HG02588 (cell line): ENCODE measurements around the gene JARID2.

Experiments used
- ATAC-seq: cut with Tn5 transposase; IDR thresholded peaks from one replicate; pipeline ENCODE4 v1.9.1; 2021; ENCODE audit warnings: mild to moderate bottlenecking, moderate library complexity; ENCODE audit not compliant: unreplicated experiment

Gene JARID2

DNA sequence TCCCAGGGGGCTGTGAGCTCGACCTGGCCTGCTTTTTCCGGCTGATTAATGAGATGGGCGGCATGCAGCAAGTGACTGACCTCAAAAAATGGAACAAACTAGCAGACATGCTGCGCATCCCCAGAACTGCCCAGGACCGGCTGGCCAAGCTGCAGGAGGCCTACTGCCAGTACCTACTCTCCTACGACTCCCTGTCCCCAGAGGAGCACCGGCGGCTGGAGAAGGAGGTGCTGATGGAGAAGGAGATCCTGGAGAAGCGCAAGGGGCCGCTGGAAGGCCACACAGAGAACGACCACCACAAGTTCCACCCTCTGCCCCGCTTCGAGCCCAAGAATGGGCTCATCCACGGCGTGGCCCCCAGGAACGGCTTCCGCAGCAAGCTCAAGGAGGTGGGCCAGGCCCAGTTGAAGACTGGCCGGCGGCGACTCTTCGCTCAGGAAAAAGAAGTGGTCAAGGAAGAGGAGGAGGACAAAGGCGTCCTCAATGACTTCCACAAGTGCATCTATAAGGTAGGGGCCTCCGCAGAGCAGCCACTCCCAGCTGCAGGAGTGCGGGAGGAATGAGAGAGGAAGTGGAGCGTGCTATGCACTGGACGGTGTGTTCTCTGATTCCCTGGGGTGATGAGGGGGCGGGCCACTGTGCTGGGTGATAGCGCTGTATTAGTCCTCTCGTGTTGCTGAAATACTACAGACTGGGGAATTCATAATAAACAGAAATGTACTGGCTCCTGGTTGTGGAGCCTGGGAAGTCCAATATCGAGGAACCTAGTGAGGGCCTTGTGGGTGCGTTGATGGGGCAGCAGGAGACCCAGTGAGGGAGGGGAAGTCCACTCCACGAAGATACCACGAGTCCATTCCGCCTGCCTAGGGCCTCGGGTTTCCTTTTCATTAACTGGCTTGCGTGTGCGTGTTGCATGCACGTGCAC, 255.3 kb downstream of the JARID2 start:
- no peak for ATAC-seq

DNA sequence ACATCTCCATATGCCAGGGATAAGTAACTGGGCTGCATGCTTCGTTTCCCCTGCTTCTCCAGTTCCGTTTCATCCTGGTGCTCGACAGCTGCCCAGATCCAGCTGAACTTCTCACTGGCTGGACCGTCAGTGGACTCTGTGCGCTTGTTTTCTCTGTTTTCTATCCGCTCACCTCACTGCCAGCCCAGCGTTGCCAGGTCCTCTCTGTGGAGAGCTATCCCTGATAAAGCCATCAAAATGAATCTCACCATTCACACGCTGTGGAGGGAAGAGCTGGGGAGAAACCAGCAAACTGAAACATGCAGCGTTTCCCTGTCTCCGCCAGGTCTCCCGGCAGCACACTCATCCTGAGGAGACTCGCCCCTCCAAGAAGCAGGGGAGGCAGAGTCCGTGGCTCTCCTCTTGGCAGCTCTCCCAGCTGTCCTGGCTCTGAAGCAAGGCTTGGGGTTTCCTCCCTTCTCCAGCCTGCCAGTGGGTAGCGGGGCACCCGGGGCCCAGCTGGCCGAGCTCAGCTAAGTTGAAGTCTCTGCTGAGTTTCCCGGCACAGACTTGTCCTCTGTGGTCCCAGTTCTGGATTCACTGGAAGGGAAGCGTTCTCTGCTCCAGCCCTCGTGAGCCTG, 256.1 kb downstream of the JARID2 start:
- ATAC-seq, result no peak

DNA sequence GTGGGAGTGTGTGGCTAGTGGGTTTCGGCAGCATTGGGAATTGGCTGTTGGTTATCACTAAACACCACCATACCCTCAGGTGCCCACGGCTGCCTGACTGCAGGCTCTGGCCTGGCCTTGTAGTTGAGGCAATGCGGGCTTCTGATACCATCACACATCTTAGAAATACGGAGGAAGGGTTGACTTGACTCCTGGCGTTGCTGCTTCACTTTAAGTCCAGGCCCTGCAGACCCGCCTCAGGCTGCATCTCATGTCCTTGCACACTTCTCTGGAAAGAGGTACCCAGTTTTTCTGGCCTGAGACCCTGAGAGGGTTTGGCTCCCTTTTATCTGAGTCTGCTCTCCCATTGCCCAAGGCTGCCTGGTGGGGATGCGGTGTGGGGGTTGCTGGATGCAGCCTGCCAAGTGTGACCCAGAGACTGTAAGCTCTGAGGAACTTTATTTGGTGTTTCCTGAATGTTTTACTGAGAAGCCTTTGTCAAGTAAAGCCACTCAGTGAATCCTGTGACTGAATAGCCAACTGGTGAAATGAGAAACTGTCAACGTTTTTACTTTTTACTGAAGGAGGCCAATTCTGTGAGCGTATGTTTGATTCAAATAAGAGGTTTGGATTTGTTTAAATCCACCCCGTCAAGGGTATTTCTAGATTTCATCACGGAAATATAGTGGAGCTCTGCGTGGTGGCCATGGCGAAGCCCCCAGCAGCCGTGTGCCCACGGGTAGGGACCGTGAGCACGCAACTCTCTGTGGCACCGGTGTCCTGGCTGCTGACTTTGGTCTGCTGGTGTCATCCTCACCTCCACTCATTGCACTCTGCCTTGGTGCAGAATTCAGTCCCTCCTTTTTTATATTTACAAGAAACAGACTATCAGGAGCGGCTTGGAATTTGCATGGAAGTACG, 256.8 kb downstream of the JARID2 start:
- no peak for ATAC-seq

DNA sequence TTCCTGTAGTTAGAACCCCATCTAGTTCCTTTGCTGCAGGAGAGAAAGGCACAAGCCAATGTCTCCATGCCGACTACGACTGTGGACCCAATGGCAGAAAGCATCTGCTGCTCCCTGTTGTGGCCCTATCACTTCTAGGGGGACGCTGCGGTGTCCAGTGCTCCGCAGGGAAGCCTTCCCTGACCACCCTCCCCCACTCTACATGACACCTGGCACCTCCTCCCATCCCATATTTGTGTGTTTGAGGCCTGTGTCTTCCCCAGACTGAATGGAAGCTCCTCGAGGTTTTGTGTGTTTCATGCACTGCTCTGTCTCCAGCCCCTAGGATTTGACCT, 257.4 kb downstream of the JARID2 start:
- no peak for ATAC-seq

DNA sequence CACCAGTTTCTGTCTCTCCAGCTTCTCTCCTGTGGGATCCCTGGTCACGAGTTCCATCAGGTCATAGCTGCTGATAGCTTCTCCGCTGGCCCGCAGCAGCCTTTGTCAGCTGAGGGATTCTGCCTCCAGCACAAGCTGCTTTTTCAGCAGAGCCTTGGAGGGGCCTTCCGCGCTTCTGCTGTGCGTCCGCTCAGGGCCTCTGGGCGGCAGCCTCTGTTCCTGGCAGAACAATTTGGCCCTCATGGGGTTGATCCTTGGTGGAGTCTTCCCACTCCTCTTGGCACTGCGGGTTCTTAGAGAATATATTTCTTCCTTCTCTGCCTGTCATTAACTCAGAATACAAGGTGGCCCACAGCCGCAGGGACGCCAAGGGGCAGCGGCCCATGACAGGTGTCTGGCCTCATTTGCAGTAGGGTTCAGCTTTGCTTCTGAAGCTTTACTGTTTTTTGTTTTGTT, 258.2 kb downstream of the JARID2 start:
- no peak for ATAC-seq

DNA sequence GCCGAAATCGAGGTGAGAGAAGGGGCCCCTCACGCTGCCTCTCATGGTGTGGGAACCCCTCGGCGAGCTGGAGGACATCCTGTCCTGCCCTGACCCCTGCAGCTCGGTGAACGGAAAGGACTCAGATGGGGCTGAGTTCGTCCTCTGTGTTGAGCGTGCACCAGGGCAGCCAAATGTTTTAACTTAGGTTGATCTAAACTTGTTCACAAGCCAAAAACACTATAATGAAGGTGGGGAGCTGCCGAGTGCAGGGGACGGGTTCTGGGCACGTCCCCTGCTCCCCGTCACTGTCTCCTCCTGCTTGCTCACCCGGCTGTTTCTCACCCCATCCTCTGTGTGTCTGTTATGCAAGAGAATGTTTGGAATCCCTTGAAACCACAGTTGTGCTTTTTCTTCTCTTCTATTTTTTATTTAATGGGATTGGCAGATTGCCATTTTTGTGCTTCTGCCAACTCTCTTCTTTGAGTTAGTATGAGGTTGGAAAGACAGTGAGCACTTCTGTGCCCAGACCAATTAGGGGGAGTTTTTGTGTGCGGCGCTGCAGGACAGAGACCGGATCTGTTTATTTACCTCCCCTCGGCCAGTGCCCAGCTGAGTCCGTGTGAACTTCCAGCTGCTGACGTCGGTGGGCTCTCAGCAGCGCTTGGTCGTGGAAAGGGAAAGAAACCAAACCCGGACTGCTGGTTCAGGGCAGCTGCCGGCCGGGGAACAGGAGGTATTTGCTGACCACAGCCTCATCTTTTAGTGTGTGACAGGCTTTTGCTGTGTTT, 258.9 kb downstream of the JARID2 start:
- ATAC-seq, result no peak

DNA sequence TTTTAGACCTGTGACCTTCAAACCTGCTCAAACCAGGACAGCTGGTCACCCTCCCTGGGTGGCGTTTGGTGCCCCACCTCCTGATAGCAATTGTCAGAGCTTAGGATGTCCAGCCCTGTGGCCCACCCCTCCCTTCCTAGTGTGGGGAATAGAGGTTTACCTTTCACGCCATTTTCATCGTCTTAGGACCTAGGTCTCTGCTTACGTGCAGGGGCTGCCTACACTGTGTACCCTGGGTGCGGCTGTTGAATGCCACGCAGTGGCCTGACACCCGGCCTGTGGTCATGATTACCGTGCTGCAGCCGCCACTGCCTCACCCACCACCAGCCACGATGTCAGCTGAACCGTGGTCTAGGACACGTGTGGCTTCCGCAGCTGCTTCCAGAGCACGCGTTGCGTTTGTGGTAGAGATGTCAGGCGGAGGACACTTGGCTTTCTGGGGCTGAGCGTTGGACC, 259.6 kb downstream of the JARID2 start:
- no peak for ATAC-seq

DNA sequence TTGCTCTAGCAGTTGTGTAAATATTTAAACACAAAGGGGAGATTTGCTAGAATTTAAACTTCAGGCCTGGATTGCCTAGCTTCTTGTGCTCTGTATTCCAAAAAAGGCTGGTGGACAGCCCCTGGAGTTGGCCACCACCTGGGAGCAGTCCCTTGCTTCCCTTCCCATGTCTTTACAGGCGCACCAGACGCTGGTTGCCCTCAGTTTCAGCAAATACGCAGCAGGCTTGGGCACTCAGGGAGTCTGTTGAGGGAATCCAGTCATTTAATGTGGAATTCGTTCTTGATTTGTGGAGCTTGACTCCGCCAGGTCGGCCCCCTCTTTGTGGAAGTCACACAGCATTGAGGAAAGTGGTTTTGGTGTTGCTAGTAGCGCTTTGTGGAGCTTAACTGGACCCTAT, 260.2 kb downstream of the JARID2 start:
- no peak for ATAC-seq

DNA sequence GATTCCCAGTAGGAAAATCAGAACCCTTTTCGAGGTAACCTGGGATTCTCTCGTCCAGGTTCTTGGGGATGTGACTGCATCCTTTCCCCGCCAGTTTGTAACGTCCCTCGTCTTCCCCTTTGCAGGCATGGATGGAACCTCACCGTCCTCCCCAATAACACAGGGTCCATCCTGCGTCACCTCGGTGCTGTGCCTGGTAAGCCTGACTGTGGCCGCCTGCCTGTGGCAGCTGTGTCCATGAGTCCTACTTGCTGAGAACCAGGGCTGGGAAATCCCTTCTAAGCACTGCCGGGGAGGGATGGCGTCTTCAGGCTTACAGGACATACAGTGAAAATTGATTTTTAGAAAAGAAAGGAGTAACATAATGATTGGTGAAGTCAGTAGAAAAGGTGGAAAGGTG, 261.4 kb downstream of the JARID2 start:
- ATAC-seq, result no peak

DNA sequence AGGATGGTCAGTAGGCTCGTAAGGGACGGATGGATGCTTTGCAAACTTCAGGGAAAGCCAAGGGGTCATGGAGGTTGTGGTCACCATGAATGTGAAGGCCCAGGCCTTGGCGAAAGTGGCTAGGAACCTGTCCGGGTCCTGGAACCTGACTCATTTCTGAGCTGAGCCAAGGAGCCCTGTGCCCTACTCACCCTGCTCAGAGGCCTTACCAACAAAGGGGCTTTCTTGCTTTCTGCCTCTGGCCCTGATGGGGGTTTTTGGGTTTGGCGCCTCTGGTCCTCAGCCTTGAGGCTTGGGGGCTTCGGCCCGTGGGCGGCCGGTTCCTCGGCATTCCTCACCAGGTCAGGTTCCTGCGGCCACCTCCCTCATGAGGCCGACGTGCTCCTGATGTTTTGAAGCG, 261.9 kb downstream of the JARID2 start:
- no peak for ATAC-seq

DNA sequence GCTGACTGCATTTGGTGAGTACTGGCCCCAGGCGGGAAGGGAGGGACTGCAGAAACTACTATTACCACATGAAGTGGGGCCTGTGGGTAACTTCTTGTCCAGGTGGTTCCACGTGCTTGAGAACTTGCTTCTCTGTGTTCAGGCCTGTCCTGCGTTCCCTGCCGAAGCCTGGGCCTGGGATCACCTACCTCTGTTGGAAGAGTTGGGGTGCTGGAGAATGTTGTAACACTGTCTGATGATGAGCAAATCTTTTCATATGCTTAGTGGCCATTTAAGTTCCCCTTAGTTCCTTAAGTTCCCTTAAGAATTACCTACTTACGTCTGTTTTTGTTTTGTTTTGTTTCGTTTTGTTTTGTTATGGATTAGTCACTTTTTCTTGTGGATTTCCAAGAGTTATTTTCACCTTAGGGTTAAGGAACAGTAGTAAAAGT, 262.6 kb downstream of the JARID2 start:
- ATAC-seq, result no peak

DNA sequence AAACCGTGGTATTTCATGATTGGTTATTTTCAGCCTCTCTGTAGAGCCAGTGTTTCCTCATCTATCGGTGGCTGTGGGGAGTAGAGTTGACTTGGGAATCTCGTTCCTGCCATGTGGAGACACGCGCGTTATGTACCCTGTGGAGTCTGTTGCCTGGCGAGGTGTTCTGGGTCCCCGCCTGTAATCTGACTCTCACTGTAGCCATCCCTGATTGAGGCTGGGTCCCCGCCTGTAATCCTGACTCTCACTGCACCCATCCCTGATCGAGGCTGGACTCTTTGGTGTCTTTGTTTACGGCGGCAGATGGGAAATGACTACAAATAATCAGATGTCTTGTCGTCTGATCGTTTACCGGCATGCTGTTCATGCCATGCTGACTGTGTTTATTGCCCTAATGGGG, 263.1 kb downstream of the JARID2 start:
- no peak for ATAC-seq

DNA sequence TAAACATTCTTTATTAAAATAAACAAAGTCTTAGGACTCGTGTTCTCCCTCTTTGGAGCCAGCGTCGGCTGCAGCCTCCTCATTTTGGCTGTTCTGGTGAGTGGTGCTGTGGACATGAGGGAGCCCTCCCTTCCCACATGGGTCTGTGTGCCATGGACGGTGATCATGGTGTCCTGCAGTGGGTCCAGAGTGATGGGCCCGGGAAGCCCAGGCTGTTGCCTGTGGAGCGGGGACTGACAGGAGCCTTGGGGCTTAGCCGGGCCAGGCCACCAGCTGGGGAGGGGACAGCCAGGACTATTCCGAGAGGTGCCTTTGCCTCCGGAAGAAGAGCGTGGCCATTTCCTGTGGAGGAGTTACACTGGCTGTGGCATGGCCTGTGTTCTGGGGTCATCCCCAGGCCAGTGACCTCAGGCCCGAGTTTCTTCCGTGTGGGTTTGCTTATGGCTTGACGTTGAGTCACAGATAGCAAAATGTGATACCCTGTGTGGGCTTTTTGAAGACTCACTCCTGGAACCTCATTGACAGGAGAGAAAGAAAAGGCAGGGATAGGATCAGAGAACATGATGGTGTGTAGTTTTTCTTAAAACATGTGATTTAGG, 263.6 kb downstream of the JARID2 start:
- no peak for ATAC-seq

DNA sequence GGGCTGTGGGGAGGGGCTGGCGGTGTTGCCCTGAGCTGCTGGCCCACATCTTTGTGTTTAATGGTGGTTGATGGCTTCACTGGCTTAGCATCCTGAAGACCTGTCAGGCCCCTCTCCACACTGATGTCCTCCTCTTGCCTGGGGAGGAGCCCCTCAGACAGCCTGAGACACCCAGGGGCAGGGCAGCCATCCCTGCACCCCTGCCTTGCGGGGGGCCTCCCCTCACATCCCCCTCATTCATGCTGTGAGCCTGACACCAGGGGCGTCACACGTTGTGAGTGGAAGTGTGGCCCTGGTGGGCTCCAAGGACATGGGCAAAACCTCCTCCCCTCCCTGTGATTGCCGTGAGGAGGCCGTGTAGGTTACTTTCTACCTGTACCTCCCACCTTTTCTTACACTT, 264.3 kb downstream of the JARID2 start:
- no peak for ATAC-seq

DNA sequence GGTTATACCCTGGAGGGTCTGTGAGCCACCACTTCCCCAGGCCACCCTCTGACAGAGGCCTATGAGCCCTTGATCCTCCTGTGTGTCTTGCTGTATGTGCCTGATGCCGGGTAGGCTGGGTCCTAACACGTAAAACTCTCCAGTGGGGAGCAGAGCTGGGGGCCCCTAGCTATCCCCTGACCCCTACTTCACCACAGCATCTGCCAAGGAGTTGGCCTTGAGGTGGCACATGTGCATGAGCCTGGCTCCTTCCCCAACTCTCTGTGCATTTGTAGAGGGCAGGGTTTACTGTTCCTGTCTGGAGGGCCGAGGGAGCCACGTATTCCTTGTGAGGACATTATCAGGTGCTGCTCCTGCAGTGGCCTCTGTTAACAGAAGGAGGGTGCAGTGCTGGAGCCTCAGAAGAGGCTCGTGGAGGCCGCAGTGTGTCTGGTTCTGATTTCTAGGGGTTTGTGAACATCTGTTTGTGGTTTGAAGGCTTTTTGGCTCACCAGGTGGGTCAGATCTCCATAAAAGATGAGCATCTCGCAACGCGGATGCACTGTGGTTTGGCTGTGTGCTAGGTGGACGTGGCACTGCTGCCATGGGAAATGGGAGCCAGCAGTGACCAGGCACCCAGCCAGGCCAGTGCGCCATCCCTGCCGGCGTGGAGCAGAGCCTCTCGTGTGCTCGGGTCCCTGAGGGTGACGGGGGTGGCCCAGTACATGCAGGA, 264.8 kb downstream of the JARID2 start:
- no peak for ATAC-seq

DNA sequence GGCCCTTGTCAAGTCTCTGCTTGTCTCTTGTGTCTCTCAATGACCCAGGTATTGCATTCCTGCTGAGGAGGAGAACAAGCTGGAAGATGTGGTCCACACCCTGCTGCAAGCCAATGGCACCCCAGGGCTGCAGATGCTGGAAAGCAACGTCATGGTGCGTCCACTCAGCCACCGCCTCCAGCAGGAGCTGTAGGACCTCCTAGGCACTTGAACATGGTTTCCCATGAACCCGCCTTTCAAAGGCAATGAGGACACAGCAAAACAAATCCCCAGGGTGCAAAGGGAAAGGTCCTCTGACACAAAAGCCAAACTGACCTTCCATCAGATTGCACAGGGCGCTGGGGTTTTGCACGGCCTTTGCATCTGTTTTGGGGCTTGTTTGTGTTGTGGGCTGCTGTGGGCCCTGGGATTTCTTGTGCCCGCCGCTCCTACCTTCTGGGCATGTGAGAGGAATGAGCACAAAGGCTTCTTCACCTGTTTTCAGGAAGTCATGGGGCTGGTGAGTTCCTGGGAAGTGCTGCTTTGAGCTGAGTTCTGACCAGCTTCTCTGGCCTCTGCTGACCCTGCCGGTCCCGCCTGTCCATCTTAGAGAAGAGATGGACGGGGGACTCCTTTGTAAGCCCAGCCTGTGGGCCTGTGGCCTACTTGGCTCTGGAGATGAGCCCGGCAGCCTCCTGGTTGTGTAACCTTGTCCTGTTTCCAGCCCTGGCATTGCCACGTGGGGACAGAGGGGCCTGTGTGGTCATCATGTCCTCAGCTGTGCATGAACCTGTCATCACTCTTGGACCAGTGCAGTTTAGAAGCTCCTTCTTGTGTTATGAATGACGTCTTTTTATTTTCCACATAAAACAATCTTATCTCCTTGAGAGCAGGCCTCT, 265.6 kb downstream of the JARID2 start:
- no peak for ATAC-seq

DNA sequence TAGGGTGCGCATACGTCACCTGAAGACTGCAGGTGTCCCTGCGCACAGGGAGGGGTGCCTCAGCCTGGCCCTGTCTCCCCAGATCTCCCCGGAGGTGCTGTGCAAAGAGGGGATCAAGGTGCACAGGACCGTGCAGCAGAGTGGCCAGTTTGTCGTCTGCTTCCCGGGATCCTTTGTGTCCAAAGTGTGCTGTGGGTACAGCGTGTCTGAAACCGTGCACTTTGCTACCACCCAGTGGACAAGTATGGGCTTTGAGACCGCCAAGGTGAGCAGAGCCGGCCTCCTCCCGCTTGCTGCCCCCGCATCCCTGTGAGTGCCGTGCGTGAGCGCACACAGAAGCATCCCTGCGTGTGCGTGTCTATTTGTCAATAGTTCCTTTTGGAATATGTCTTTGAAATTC, 266.3 kb downstream of the JARID2 start:
- no peak for ATAC-seq

DNA sequence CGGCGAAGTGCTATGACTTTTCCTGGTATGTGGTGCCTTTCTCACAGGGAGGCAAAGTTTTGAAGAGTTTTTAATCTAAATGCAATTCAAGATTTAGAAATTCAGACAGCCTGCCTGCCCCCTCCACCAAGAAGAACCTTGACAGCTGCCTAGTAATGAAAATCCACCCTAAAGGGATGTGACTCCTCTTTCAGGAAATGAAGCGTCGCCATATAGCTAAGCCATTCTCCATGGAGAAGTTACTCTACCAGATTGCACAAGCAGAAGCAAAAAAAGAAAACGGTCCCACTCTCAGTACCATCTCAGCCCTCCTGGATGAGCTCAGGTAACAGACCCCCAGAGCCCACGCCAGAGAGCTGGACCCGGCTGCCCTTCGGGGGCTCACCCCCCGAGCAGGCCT, 266.9 kb downstream of the JARID2 start:
- ATAC-seq, result no peak
